Astrocyte (in vitro differentiated cells and primary cell): ENCODE data around the gene ZMIZ1. TPM values are rescaled to one million over a fixed set of nuclear protein-coding genes. Genes with fewer than 3 reads are reported as not detected.

Source experiments
- DNase-seq: peaks from one replicate; pipeline ENCODE4 v3.0.0-alpha.2; 2010; ENCODE audit warnings: low read depth
- FAIRE-seq: peaks from 2 replicates; lab custom pipeline; 2011; peaks lifted over from hg19 to GRCh38; lab: Jason Lieb, UNC
- H2AFZ ChIP-seq: 2 replicates; pipeline ENCODE4 v1.6.0; 2012; ENCODE audit warnings: low read depth, low read length, inconsistent platforms
- H3K27ac ChIP-seq: 2 replicates; pipeline ENCODE4 v1.5.1; 2011; ENCODE audit warnings: low read depth, low read length, inconsistent platforms
- H3K27me3 ChIP-seq: 2 replicates; pipeline ENCODE4 v1.6.0; 2011; ENCODE audit warnings: low read length, inconsistent platforms; ENCODE audit not compliant: insufficient read depth
- H3K36me3 ChIP-seq: 2 replicates; pipeline ENCODE4 v1.5.1; 2011; ENCODE audit warnings: low read length, inconsistent platforms; ENCODE audit not compliant: insufficient read depth
- H3K4me1 ChIP-seq: 2 replicates; pipeline ENCODE4 v1.5.1; 2011; ENCODE audit warnings: low read length, inconsistent platforms; ENCODE audit not compliant: insufficient read depth
- H3K4me2 ChIP-seq: 2 replicates; pipeline ENCODE4 v1.6.0; 2012; ENCODE audit warnings: low read length, inconsistent platforms
- H3K4me3 ChIP-seq: 2 replicates; pipeline ENCODE4 v1.5.1; 2011; ENCODE audit warnings: low read depth, mild to moderate bottlenecking, low read length, inconsistent platforms; ENCODE audit not compliant: insufficient read depth
- H3K79me2 ChIP-seq: 2 replicates; pipeline ENCODE4 v1.6.0; 2012; ENCODE audit warnings: mild to moderate bottlenecking, low read length, inconsistent platforms; ENCODE audit not compliant: insufficient read depth
- H3K9ac ChIP-seq: 2 replicates; pipeline ENCODE4 v1.6.0; 2012; ENCODE audit warnings: mild to moderate bottlenecking, low read length, inconsistent platforms
- H3K9me3 ChIP-seq: 2 replicates; pipeline ENCODE4 v1.5.1; 2012; ENCODE audit warnings: low read depth, mild to moderate bottlenecking, low read length, inconsistent platforms; ENCODE audit not compliant: insufficient read depth
- H4K20me1 ChIP-seq: 2 replicates; pipeline ENCODE4 v1.6.0; 2012; ENCODE audit warnings: low read length, inconsistent platforms; ENCODE audit not compliant: insufficient read depth
- H3K27ac Mint-ChIP-seq: one replicate; pipeline ENCODE4 v1.8.0; 2021; ENCODE audit warnings: mild to moderate bottlenecking, mixed read lengths; ENCODE audit not compliant: unreplicated experiment
- H3K27me3 Mint-ChIP-seq: one replicate; pipeline ENCODE4 v1.8.0; 2021; ENCODE audit warnings: low read depth, mixed read lengths; ENCODE audit not compliant: unreplicated experiment
- H3K36me3 Mint-ChIP-seq: one replicate; pipeline ENCODE4 v1.8.0; 2021; ENCODE audit warnings: low read depth, mixed read lengths; ENCODE audit not compliant: unreplicated experiment
- H3K4me1 Mint-ChIP-seq: one replicate; pipeline ENCODE4 v1.8.0; 2021; ENCODE audit warnings: low read depth, mixed read lengths; ENCODE audit not compliant: unreplicated experiment
- H3K4me3 Mint-ChIP-seq: one replicate; pipeline ENCODE4 v1.8.0; 2021; ENCODE audit warnings: mild to moderate bottlenecking, moderate library complexity, mixed read lengths; ENCODE audit not compliant: unreplicated experiment
- H3K9me3 Mint-ChIP-seq: one replicate; pipeline ENCODE4 v1.8.0; 2021; ENCODE audit warnings: mild to moderate bottlenecking, mixed read lengths; ENCODE audit not compliant: unreplicated experiment
- EZH2 ChIP-seq: IDR thresholded peaks from 2 replicates; pipeline ENCODE4 v1.6.1; 2012; ENCODE audit warnings: mild to moderate bottlenecking, low read length, inconsistent platforms; ENCODE audit not compliant: insufficient read depth
- total RNA-seq: library from RNA; stranded (reverse); gene quantifications from 2 replicates; pipeline ENCODE4 v1.2.1, GENCODE V29; 2021
- TF ChIP-seq, protein P1 (sequence below): IDR thresholded peaks from 2 replicates; pipeline ENCODE4 v1.5.1; 2011; ENCODE audit warnings: low read depth, mild to moderate bottlenecking, inconsistent platforms, low read length, moderate library complexity; ENCODE audit not compliant: insufficient read depth

ZMIZ1 gene
- total RNA-seq, 1 donor from 2014 or later: 45.5 TPM

DNA sequence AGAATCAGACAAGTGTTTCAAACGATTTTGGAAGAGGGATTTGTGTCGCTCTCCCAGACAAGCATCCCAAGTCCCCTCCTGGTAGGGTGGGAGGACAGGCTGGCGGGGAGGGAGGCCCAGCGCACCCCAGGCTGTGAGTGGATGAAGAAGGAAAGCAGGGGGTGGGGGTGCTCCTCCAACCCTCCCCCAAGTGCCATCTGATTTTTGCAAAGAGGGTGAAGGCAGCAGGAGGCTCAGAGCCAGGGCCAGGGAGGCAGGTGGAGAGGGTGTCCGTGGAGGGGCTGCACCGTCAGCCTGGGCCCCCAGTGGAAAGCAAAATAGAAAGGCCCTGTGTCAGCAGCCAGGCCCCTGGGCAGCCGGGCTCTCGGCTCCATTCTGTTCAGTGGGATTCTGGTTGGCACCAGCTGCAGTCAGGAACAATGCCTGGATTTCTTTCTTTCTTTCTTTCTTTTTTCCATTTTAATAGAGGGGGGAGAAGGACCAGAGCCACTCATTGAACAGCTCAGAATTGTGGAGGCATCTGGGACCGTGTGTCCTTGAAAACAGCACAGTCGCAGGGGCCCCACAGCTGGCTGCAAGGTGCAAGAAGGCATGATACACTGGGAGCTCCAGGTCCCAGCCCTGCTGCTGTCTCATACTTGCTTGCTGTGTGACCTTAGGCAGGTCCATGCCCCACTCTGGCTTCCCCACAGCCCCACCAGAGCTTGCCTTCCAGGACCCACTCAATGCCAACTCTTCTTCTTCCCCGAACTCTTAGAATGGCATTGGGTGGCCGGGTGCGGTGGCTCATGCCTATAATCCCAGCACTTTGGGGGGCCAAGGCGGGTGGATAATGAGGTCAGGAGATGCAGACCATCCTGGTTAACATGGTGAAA is 7.1 kb upstream of the ZMIZ1 start:
- no peak overlapping the region for H3K27ac Mint-ChIP-seq
- no peaks in the 10 kb centered on the region for H3K9me3 Mint-ChIP-seq
- Histone ChIP-seq H3K36me3 (no peaks in the 10 kb centered on the region), H3K27me3 (peaks cover 10% of the 10 kb centered on the region), H3K4me2 (no peak overlapping the region), H4K20me1 (no peaks in the 10 kb centered on the region), H3K27ac (no peak overlapping the region), H2AFZ (no peak overlapping the region), H3K4me1 (peaks cover 2% of the 10 kb centered on the region), H3K4me3 (no peak overlapping the region), H3K9ac (no peak overlapping the region), H3K9me3 (no peaks in the 10 kb centered on the region), H3K79me2 (no peaks in the 10 kb centered on the region)
- no peak overlapping the region for H3K4me3 Mint-ChIP-seq
- TF ChIP-seq EZH2: no peak
- TF ChIP-seq, protein P1, sequence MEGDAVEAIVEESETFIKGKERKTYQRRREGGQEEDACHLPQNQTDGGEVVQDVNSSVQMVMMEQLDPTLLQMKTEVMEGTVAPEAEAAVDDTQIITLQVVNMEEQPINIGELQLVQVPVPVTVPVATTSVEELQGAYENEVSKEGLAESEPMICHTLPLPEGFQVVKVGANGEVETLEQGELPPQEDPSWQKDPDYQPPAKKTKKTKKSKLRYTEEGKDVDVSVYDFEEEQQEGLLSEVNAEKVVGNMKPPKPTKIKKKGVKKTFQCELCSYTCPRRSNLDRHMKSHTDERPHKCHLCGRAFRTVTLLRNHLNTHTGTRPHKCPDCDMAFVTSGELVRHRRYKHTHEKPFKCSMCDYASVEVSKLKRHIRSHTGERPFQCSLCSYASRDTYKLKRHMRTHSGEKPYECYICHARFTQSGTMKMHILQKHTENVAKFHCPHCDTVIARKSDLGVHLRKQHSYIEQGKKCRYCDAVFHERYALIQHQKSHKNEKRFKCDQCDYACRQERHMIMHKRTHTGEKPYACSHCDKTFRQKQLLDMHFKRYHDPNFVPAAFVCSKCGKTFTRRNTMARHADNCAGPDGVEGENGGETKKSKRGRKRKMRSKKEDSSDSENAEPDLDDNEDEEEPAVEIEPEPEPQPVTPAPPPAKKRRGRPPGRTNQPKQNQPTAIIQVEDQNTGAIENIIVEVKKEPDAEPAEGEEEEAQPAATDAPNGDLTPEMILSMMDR: no peak
- peaks cover 74% of the 10 kb centered on the region for H3K27me3 Mint-ChIP-seq
- H3K4me1 Mint-ChIP-seq: no peaks in the 10 kb centered on the region
- no peaks in the 10 kb centered on the region for H3K36me3 Mint-ChIP-seq
- no peak for DNase-seq
- FAIRE-seq: no peak

DNA sequence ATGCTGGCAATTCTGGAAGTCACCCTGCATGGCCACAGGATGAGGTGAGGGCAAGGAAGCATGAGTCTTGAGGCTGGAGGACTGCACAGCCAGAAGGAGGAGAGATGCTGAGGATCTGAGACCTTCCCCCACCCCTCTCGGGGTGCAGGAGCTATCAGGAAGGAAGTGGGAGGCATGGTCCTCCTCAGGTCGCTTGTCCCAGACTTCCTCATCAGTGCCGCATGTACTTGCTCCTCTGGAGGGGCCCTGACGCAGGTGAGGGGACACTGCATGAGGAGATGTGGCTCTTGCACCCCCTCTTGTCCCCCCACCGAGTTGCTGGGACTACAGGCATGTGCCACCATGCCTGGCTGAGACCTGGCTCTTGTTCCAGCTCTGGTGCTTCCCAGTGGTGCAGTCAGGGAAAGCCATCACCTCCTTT is 5.7 kb upstream of the ZMIZ1 start:
- Histone ChIP-seq H3K27me3 (peaks cover 10% of the 10 kb centered on the region), H3K9me3 (no peaks in the 10 kb centered on the region), H4K20me1 (no peaks in the 10 kb centered on the region), H2AFZ (no peak overlapping the region), H3K27ac (no peak overlapping the region), H3K4me3 (no peak overlapping the region), H3K4me1 (peaks cover 11% of the 10 kb centered on the region), H3K9ac (no peak overlapping the region), H3K36me3 (no peaks in the 10 kb centered on the region), H3K4me2 (no peak overlapping the region), H3K79me2 (no peaks in the 10 kb centered on the region)
- Mint-ChIP-seq H3K4me3 (no peak overlapping the region), H3K9me3 (no peaks in the 10 kb centered on the region), H3K36me3 (no peaks in the 10 kb centered on the region), H3K27me3 (peaks cover 66% of the 10 kb centered on the region), H3K4me1 (peaks cover 1% of the 10 kb centered on the region), H3K27ac (no peak overlapping the region)
- FAIRE-seq: no peak
- TF ChIP-seq, protein P1: no peak
- TF ChIP-seq EZH2: no peak
- no peak for DNase-seq
